Upper lobe of left lung (tissue), 4 donors: Measurements from ENCODE around the gene TEN1.

Source experiments
- CTCF ChIP-seq, 6 experiments: fragments of 450-650 bp in 4 of 6; fragments of 200-600 bp in 2 of 6; sonication (generic) in 2 of 6; IDR thresholded peaks; one replicate each; pipeline ENCODE4 v1.5.1; 2016 to 2019; ENCODE audit warnings: antibody characterized with exemption in 6 of 6
- EP300 ChIP-seq, 4 donors: sonication (generic); formaldehyde crosslinking; IDR thresholded peaks; one replicate each; pipeline ENCODE4 v1.5.1; 2017; ENCODE audit warnings: antibody characterized with exemption in 4 of 4, control low read depth in 2 of 4
- POLR2A ChIP-seq, 4 donors: fragments of 450-650 bp; IDR thresholded peaks; one replicate each; pipeline ENCODE4 v1.5.1; 2016 to 2017; ENCODE audit warnings: antibody characterized with exemption in 4 of 4, mild to moderate bottlenecking in 2 of 4
- POLR2AphosphoS5 ChIP-seq, 2 donors: sonication (generic); formaldehyde crosslinking; IDR thresholded peaks; one replicate each; pipeline ENCODE4 v1.5.1; 2017; ENCODE audit warnings: antibody characterized with exemption in 2 of 2

- TF ChIP-seq CTCF (IDR thresholded peaks at IDR 0.05): no peak
- no peak for TF ChIP-seq POLR2AphosphoS5 (IDR thresholded peaks at IDR 0.05)
- no peak for TF ChIP-seq POLR2A (IDR thresholded peaks at IDR 0.05)
- no peak for TF ChIP-seq EP300 (IDR thresholded peaks at IDR 0.05)
These were observed 45.3 kb downstream of the TEN1 start for GRCh38 chr17:76024353-76024752.
